Measurements from ENCODE around the gene SULT1C2.

DNA sequence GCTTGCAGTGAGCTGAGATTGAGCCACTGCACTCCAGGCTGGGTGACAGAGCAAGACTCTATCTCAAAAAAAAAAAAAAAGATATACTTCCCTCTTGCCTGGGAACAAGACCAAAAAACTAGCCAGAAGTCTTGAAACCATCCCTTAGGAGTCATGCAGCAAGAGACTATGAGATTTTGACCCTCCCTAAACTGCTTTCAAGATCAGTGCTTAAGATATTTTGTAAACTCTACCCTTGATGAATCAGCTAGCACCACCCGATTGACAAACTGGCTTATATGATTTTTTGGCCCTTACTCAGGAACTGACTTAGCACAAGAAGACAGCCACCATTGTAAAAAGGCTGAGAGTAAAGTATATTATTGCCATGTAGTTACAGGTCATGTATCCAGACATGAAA, 45.1 kb upstream of the SULT1C2 start:
- TF ChIP-seq, protein P1, sequence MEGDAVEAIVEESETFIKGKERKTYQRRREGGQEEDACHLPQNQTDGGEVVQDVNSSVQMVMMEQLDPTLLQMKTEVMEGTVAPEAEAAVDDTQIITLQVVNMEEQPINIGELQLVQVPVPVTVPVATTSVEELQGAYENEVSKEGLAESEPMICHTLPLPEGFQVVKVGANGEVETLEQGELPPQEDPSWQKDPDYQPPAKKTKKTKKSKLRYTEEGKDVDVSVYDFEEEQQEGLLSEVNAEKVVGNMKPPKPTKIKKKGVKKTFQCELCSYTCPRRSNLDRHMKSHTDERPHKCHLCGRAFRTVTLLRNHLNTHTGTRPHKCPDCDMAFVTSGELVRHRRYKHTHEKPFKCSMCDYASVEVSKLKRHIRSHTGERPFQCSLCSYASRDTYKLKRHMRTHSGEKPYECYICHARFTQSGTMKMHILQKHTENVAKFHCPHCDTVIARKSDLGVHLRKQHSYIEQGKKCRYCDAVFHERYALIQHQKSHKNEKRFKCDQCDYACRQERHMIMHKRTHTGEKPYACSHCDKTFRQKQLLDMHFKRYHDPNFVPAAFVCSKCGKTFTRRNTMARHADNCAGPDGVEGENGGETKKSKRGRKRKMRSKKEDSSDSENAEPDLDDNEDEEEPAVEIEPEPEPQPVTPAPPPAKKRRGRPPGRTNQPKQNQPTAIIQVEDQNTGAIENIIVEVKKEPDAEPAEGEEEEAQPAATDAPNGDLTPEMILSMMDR (IDR thresholded peaks at IDR 0.05): no peak
- no peak for TF ChIP-seq POLR2A (IDR thresholded peaks at IDR 0.05)

All from Peyer's patch (tissue), 4 donors.